OCI-LY7 (cell line): Measurements from ENCODE around the gene LINC00632. TPM values are rescaled to one million over a fixed set of nuclear protein-coding genes. Genes with fewer than 3 reads are reported as not detected.

Source experiments
- BruUV-seq: library from RNA; stranded (reverse); fragments of 400-500 nt; replicated peaks from 2 replicates; lab custom pipeline; 2021; lab: Mats Ljungman, UMichigan
- CTCF ChIA-PET: fragments of 300-600 bp; sonication (Branson Sonifier 250); formaldehyde crosslinking; loops from one replicate; lab custom pipeline; 2022; ENCODE audit warnings: antibody characterized with exemption; ENCODE audit not compliant: unreplicated experiment; lab: Charles Lee
- POLR2A ChIA-PET: fragments of 300-600 bp; sonication (Branson Sonifier 250); formaldehyde crosslinking; loops from one replicate; lab custom pipeline; 2022; ENCODE audit warnings: antibody characterized with exemption; lab: Charles Lee
- DNase-seq: peaks from one replicate; pipeline ENCODE4 v3.0.0-alpha.2; 2015; ENCODE audit warnings: low spot score
- H2AFZ ChIP-seq: fragments of 200-600 bp; sonication (generic), shearing (Covaris generic); 2 replicates; pipeline ENCODE4 v1.6.1; 2014; ENCODE audit warnings: mild to moderate bottlenecking, antibody characterized with exemption, low read length, moderate library complexity
- H3K27ac ChIP-seq: fragments of 200-600 bp; sonication (generic); 2 replicates; pipeline ENCODE4 v1.5.1; 2014; ENCODE audit warnings: mixed run types, low read depth, mild to moderate bottlenecking, moderate library complexity, low read length, inconsistent platforms; ENCODE audit not compliant: poor library complexity, severe bottlenecking
- H3K36me3 ChIP-seq: fragments of 200-600 bp; sonication (generic); 2 replicates; pipeline ENCODE4 v1.6.1; 2014; ENCODE audit warnings: mild to moderate bottlenecking, antibody characterized with exemption, low read length, moderate library complexity, mixed read lengths; ENCODE audit not compliant: insufficient read depth
- H3K4me1 ChIP-seq: fragments of 200-600 bp; sonication (generic); 2 replicates; pipeline ENCODE4 v1.5.1; 2014; ENCODE audit warnings: mild to moderate bottlenecking, low read length; ENCODE audit not compliant: insufficient read depth, poor library complexity, severe bottlenecking
- H3K4me2 ChIP-seq: fragments of 200-600 bp; sonication (generic); 2 replicates; pipeline ENCODE4 v1.6.1; 2014; ENCODE audit warnings: mild to moderate bottlenecking, low read length
- H3K4me3 ChIP-seq: fragments of 200-600 bp; sonication (generic); 2 replicates; pipeline ENCODE4 v1.5.1; 2014; ENCODE audit warnings: mild to moderate bottlenecking, low read depth, low read length; ENCODE audit not compliant: poor library complexity, severe bottlenecking
- H3K79me2 ChIP-seq: fragments of 200-600 bp; sonication (generic); 2 replicates; pipeline ENCODE4 v1.6.1; 2016; ENCODE audit warnings: low read depth, mild to moderate bottlenecking, low read length, moderate library complexity, mixed read lengths; ENCODE audit not compliant: insufficient read depth
- H3K9me2 ChIP-seq: fragments of 200-600 bp; sonication (generic); 2 replicates; pipeline ENCODE4 v1.6.1; 2016; ENCODE audit warnings: mild to moderate bottlenecking, low read length, mixed read lengths; ENCODE audit not compliant: insufficient read depth
- H3K9me3 ChIP-seq: fragments of 200-600 bp; sonication (generic); 2 replicates; pipeline ENCODE4 v1.6.1; 2014; ENCODE audit warnings: mild to moderate bottlenecking, mixed run types, low read length, mixed read lengths
- H4K20me1 ChIP-seq: fragments of 200-600 bp; sonication (generic); 2 replicates; pipeline ENCODE4 v1.6.1; 2014; ENCODE audit warnings: mild to moderate bottlenecking, antibody characterized with exemption, low read length, moderate library complexity, mixed read lengths; ENCODE audit not compliant: insufficient read depth
- CTCF ChIP-seq: fragments of 200-600 bp; sonication (generic); conservative IDR thresholded peaks from 2 replicates; pipeline ENCODE4 v1.5.1; 2014; ENCODE audit warnings: mild to moderate bottlenecking, antibody characterized with exemption, low read length, moderate library complexity, mixed read lengths
- EZH2phosphoT487 ChIP-seq: fragments of 200-600 bp; sonication (generic); IDR thresholded peaks from 2 replicates; pipeline ENCODE4 v1.6.1; 2018; ENCODE audit warnings: low read depth, borderline replicate concordance, mild to moderate bottlenecking, mixed run types, antibody characterized with exemption, low read length, moderate library complexity, mixed read lengths
- intact Hi-C: fragments of 100-400 bp; cut with micrococcal nuclease; formaldehyde crosslinking; loops from one replicate; pipeline ENCODE4 v1.10.0; 2022; ENCODE audit not compliant: unreplicated experiment
- total RNA-seq, 2 experiments: library from RNA; depleted of rRNA in 1 of 2; stranded (reverse); fragments of >200 nt in 1 of 2; shearing (Covaris generic) in 1 of 2; gene quantifications; 2 replicates each; pipeline ENCODE4 v1.2.3, GENCODE V29; 2014 to 2022

LINC00632 gene
- total RNA-seq, 2 experiments from 2014 or later = not detected

- Histone ChIP-seq H3K4me3 (no peak overlapping the region), H3K79me2 (no peaks in the 10 kb centered on the region), H3K9me3 (no peaks in the 10 kb centered on the region), H4K20me1 (no peaks in the 10 kb centered on the region), H3K9me2 (no peaks in the 10 kb centered on the region), H3K36me3 (no peaks in the 10 kb centered on the region), H2AFZ (no peak overlapping the region), H3K4me1 (no peaks in the 10 kb centered on the region), H3K4me2 (no peak overlapping the region), H3K27ac (no peak overlapping the region)
- no peak for DNase-seq
- TF ChIP-seq EZH2phosphoT487 = no peak
- TF ChIP-seq CTCF = no peak
- no TSS peak for BruUV-seq
- CTCF ChIA-PET = no interaction called here
- POLR2A ChIA-PET = no interaction called here
- intact Hi-C loops = no loop called here
Observed at GRCh38 chrX:140715787-140716186, 6.2 kb downstream of the LINC00632 start.

DNA sequence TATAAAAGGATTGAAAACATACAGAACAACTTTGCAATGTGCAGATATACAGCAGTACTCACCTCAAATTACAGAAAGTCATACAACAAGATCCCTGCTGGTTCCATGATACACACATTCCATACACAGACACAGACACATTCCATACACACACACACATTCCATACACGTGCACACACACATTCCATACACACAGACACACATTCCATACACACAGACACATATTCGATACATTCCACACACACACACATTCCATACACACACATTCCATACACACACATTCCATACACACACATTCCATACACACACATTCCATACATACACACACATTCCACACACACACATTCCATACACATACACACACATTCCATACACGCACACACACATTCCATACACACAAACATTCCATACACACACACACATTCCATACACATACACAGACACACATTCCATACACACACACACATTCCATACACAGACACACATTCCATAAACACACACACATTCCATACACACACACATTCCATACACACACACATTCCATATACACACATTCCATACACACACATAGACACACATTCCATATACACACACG lies 13.7 kb downstream of the LINC00632 start:
- no peak overlapping the region for H3K4me3 ChIP-seq
- no peak overlapping the region for H3K27ac ChIP-seq
- no peak overlapping the region for H3K4me2 ChIP-seq
- H3K79me2 ChIP-seq = no peaks in the 10 kb centered on the region
- H3K9me3 ChIP-seq = no peaks in the 10 kb centered on the region
- H3K9me2 ChIP-seq = no peaks in the 10 kb centered on the region
- H4K20me1 ChIP-seq = no peaks in the 10 kb centered on the region
- intact Hi-C loops = no loop called here
- DNase-seq = no peak
- BruUV-seq = no TSS peak
- TF ChIP-seq EZH2phosphoT487 (no peak), CTCF (no peak)
- H2AFZ ChIP-seq = no peak overlapping the region
- ChIA-PET POLR2A (no interaction called here), CTCF (no interaction called here)
- no peaks in the 10 kb centered on the region for H3K4me1 ChIP-seq
- H3K36me3 ChIP-seq = no peaks in the 10 kb centered on the region

DNA sequence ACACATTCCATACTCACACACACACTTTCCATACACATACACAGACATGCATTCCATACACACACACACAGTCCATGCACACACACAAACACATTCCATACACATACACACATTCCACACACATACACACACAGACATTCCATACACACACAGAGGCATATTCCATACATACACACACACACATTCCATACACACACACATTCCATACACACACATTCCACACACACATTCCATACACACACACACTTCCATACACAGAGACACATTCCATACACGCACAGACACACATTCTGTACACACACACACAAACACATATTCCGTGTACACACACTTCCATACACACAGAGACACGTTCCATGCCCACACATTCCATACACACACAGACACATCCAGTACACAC lies 14.8 kb downstream of the LINC00632 start:
- H3K4me1 ChIP-seq = no peaks in the 10 kb centered on the region
- H3K4me2 ChIP-seq = no peak overlapping the region
- no peaks in the 10 kb centered on the region for H4K20me1 ChIP-seq
- TF ChIP-seq EZH2phosphoT487 (no peak), CTCF (no peak)
- no peaks in the 10 kb centered on the region for H3K36me3 ChIP-seq
- no peak overlapping the region for H3K4me3 ChIP-seq
- no peaks in the 10 kb centered on the region for H3K9me2 ChIP-seq
- H2AFZ ChIP-seq = no peak overlapping the region
- POLR2A ChIA-PET = no interaction called here
- H3K27ac ChIP-seq = no peak overlapping the region
- intact Hi-C loops = no loop called here
- CTCF ChIA-PET = no interaction called here
- H3K9me3 ChIP-seq = no peaks in the 10 kb centered on the region
- no TSS peak for BruUV-seq
- DNase-seq = no peak
- no peaks in the 10 kb centered on the region for H3K79me2 ChIP-seq
